GM12865 (cell line): ENCODE results near the gene NINJ1.

Experiments
- DNase-seq: peaks from one replicate; pipeline ENCODE4 v3.0.0; 2010; ENCODE audit warnings: low read depth
- H3K4me3 ChIP-seq: 2 replicates; pipeline ENCODE4 v1.5.1; 2011; ENCODE audit warnings: mild to moderate bottlenecking, low read depth, low read length, control low read depth
- CTCF ChIP-seq: IDR thresholded peaks from 2 replicates; pipeline ENCODE4 v1.5.1; 2011; ENCODE audit warnings: low read length, control low read depth, low read depth, inconsistent platforms; ENCODE audit not compliant: insufficient read depth; ENCODE audit errors: missing control alignments

The NINJ1 gene

GRCh38 chr9:93127395-93127911 lies 6.6 kb downstream of the NINJ1 start:
- no peak overlapping the region for H3K4me3 ChIP-seq
- no peak for DNase-seq
- no peak for TF ChIP-seq CTCF

- no peak overlapping the region for H3K4me3 ChIP-seq
- TF ChIP-seq CTCF, result no peak
- DNase-seq, result no peak
These were observed 7.2 kb downstream of the NINJ1 start for GRCh38 chr9:93126825-93127368.

GRCh38 chr9:93126151-93126781 lies 7.8 kb downstream of the NINJ1 start:
- no peak overlapping the region for H3K4me3 ChIP-seq
- DNase-seq, result no peak
- TF ChIP-seq CTCF, result no peak

- no peak for DNase-seq
- TF ChIP-seq CTCF, result no peak
- H3K4me3 ChIP-seq, result no peak overlapping the region
These were observed 8.6 kb downstream of the NINJ1 start for GRCh38 chr9:93125331-93125894.

GRCh38 chr9:93124793-93125192 lies 9.3 kb downstream of the NINJ1 start:
- no peak for TF ChIP-seq CTCF
- no peak for DNase-seq
- H3K4me3 ChIP-seq, result no peak overlapping the region

- no peak for DNase-seq
- H3K4me3 ChIP-seq, result no peak overlapping the region
- TF ChIP-seq CTCF, result no peak
These were observed 10.3 kb downstream of the NINJ1 start for GRCh38 chr9:93123561-93124283.
